ENCODE results near the gene FAM110D.

The FAM110D gene

DNA sequence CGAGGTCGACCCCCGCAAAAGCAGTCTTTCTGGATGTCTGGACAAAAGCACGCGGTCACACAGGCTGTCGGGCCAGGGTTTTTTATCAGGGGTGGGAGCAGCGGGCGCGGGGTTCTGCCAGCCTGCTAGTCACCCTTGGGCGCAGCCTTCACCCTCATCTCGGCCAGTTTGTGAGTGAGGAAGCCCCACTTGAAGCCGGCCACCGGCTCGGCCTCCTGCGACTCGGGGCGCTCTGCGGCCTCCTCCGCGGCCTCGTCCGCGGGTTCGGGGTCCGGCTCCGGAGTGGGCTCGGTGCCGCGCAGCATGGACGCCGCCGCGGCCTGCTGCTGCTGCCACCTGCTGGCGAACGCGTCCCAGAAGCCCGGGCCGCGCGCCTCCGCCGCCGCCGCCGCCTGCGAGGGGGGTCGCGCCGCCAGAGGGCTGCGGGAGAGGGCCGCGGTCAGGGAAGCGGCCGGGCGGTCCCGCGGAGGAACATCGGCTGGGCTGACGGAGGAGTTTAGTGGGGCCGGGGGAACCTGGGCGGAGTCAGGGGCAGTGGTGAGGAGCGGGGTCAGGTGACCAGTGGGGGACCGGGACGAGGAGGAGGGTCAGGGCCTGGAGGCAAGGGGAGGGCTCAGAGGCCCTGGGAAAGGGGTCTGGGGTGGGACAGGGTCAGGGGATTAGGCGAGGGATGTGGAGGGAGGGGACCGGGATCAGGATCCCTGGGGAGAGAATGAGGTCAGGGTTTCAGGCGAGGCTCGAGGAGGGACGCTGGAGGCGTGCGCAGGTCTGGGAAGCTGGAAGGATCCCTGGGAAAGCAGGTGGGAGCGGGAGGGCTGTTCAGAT lies 5.4 kb downstream of the FAM110D start:
- H3K4me3 ChIP-seq (ENCODE audit: low read depth, low read length) = peak overlapping the region; percentile 44
- DNase-seq (ENCODE audit: low read depth) = no peak
- TF ChIP-seq, protein P1, sequence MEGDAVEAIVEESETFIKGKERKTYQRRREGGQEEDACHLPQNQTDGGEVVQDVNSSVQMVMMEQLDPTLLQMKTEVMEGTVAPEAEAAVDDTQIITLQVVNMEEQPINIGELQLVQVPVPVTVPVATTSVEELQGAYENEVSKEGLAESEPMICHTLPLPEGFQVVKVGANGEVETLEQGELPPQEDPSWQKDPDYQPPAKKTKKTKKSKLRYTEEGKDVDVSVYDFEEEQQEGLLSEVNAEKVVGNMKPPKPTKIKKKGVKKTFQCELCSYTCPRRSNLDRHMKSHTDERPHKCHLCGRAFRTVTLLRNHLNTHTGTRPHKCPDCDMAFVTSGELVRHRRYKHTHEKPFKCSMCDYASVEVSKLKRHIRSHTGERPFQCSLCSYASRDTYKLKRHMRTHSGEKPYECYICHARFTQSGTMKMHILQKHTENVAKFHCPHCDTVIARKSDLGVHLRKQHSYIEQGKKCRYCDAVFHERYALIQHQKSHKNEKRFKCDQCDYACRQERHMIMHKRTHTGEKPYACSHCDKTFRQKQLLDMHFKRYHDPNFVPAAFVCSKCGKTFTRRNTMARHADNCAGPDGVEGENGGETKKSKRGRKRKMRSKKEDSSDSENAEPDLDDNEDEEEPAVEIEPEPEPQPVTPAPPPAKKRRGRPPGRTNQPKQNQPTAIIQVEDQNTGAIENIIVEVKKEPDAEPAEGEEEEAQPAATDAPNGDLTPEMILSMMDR (conservative IDR thresholded peaks at IDR 0.05; ENCODE audit: low read depth, low read length) = peak; percentile 39

DNA sequence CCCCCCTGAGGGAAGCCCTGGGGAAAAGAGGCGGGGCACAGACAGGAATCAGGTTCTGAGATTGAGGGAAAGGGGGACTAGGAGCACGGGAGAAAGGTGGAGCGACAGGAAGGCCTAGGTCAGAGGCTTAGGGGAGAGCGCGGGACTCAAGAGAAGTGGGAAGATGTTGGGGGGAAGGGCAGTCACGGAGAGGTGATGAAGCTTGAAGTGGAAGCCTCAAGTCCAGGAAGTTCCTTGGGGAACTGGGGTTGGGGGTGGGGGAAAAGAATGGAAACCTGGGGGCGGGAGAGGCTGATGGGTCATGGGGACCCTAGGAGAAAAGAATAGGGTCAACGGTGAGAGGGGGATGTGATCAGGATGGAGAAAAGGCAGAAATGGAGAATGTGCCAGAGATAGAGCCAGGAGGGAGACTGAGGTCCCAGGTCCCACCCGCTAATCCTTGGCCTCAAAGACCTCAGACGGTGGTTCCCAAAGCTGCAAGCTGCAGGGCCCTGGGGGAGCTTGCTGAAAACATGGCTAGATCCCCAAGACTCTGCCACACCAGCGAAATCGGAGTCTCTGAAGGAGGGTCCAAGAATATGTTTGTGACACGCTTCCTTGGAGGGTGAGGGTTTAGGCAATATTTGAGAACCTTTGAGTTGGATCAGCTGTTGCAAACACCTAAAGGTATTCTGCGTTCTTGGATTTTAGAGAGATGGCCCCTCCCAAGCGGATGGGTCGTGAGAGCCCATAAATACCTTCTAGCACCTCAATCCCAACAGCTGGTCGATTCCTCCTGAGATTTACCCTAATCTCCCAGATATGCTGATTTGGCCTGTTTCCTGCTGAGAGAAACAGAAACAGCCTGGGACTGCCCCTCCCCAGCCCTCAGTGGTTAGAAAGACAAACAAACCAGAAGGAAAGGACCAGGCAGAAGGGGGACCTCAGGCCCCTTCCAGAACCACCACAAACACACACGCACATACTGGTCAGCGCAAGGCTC lies 6.3 kb downstream of the FAM110D start:
- DNase-seq (ENCODE audit: low read depth) = peak; percentile 23
- no peak overlapping the region for H3K4me3 ChIP-seq (ENCODE audit: low read depth, low read length)
- TF ChIP-seq, protein P1 (conservative IDR thresholded peaks at IDR 0.05; ENCODE audit: low read depth, low read length) = no peak

DNA sequence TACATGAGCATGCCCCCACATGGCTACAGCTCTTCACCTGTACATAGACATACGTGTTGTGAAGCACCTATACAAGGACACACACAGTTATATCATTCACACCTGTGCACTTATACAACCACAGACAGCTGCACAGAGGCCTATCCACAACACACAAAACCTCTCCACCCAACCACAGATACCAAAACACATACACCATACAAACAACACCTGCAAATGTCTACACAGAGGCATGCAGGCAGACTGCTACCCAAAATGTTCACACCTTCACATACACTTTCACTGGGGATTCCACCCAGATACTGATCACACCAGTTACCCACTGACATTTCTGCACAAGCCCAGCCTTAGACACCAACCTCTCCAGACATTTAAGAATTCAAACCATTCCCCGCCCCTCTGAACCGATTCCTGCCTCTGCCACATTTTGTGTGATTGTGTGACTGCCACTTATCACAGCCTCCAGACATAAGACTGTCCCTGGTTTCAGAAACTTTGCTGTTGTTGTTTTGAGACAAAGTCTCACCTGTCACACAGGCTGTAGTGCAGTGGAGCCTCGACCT lies 7.9 kb downstream of the FAM110D start:
- H3K4me3 ChIP-seq (ENCODE audit: low read depth, low read length) = no peak overlapping the region
- DNase-seq (ENCODE audit: low read depth) = no peak
- TF ChIP-seq, protein P1 (conservative IDR thresholded peaks at IDR 0.05; ENCODE audit: low read depth, low read length) = no peak

DNA sequence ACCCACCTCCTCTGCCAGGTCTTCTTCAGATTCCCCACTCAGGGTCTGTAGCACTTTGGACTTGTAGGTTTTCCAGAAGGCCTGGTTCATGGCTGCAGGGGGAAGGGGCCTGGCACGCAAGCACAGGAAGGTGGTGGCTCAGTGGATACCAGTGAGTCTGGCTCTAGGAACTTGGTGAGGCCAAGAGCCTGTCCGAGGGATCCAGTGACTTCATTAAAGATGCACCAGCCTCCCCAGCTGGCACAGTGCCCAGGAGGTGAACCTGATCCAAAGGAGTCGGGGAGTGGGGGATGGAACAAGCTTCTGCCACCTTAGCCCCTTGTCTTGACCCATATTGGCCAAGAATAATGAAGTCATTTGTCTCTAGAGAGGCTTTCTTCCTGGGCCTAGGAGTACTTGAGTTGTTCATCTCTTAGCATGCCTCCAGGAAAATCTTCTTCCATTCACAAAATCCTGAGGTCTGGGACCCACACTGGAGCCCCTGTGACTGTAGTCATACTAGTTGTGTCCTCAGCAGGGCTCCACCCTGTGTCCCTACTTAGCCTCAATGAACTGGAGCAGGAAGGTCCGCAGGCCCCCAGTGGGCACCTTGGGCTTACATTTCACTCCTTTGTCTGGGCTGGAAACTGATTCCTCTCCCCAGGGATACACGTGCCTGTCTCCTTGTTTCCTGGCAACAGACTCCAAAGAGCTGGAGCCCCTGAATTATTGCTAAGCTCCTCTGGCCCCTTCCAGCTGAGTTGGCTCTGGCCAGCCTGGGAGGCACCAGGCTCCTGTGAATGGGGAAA lies 9.7 kb downstream of the FAM110D start, which contains the start of gene C1orf232:
TSS of gene C1orf232 (minus strand) at position 554 of the 788 bp plus-strand sequence. CDS start at position 90, 464 bp downstream.
- peak within 1 kb of the TSS; percentile 91 for H3K4me3 ChIP-seq (ENCODE audit: low read depth, low read length)
- no peak for DNase-seq (ENCODE audit: low read depth)
- TF ChIP-seq, protein P1 (conservative IDR thresholded peaks at IDR 0.05; ENCODE audit: low read depth, low read length) = no peak

DNA sequence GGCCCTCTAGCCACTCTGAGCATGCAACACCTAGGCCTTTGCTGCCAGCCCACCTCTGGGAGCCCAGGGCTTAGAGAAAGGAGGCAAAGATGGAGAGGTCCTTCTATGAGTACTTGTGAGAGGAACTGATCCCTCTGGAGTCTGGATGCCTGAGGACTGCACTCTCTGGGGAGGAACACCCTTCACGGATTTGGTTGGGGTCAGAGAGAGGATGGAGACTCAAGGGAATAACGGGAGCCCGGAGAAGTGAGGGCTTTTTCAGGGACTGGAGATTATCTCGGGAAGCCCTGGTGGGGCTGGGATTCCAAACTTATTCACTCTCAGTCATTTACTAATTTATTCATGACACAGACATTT lies 10.3 kb downstream of the FAM110D start:
- DNase-seq (ENCODE audit: low read depth) = no peak
- no peak overlapping the region for H3K4me3 ChIP-seq (ENCODE audit: low read depth, low read length)
- TF ChIP-seq, protein P1 (conservative IDR thresholded peaks at IDR 0.05; ENCODE audit: low read depth, low read length) = no peak
